GM12878 (cell line): ENCODE data around the gene CDH4. TPM values are rescaled to one million over a fixed set of nuclear protein-coding genes. Genes with fewer than 3 reads are reported as not detected.

Source experiments
- ATAC-seq: fragments of 200-7000 bp; cut with Tn5 transposase; 3 replicates; pipeline ENCODE4 v1.9.1; 2020; ENCODE audit warnings: mild to moderate bottlenecking, moderate library complexity
- BruUV-seq: library from RNA; stranded (reverse); fragments of 400-500 nt; replicated peaks from 2 replicates; lab custom pipeline; 2021; lab: Mats Ljungman, UMichigan
- CTCF ChIA-PET: fragments of 300-600 bp; sonication (Branson Sonifier 250); formaldehyde crosslinking; extraction: SDS; loops from one replicate; lab custom pipeline; 2021; ENCODE audit warnings: inconsistent platforms; lab: Yijun Ruan, JAX
- POLR2A ChIA-PET: fragments of 350-600 bp; formaldehyde crosslinking; extraction: SDS; loops from one replicate; lab custom pipeline; 2021; ENCODE audit warnings: inconsistent platforms; lab: Charles Lee
- RAD21 ChIA-PET: fragments of 300-600 bp; sonication (Branson Sonifier 250); formaldehyde crosslinking; loops from one replicate; lab custom pipeline; 2023; ENCODE audit warnings: antibody characterized with exemption; ENCODE audit not compliant: unreplicated experiment; lab: Charles Lee
- SMC1A ChIA-PET: fragments of 300-600 bp; sonication (Branson Sonifier 250); formaldehyde crosslinking; loops from one replicate; lab custom pipeline; 2023; ENCODE audit not compliant: unreplicated experiment, uncharacterized antibody; lab: Charles Lee
- DNase-seq: peaks from one replicate; pipeline ENCODE4 v3.0.0-alpha.2; 2011; ENCODE audit warnings: low read depth, low spot score
- FAIRE-seq: peaks from 3 replicates; lab custom pipeline; 2011; peaks lifted over from hg19 to GRCh38; lab: Jason Lieb, UNC
- H2AFZ ChIP-seq: 2 replicates; pipeline ENCODE4 v1.6.0; 2011; ENCODE audit warnings: low read depth, low read length, control low read depth; ENCODE audit not compliant: control insufficient read depth
- H3K27ac ChIP-seq: 2 replicates; pipeline ENCODE4 v1.5.1; 2011; ENCODE audit warnings: control low read depth; ENCODE audit not compliant: control insufficient read depth, insufficient read depth
- H3K27me3 ChIP-seq, 2 experiments: replicated peaks in 1 of 2; 2 replicates each; pipeline versions ENCODE4 v1.6.0 to v1.6.1; 2011; ENCODE audit warnings: low read length in 1 of 2; ENCODE audit not compliant: control insufficient read depth in 2 of 2, insufficient read depth in 2 of 2
- H3K36me3 ChIP-seq, 2 experiments: 2 replicates each; pipeline ENCODE4 v1.5.1; 2011; ENCODE audit warnings: low read length in 1 of 2; ENCODE audit not compliant: control insufficient read depth in 2 of 2, insufficient read depth in 2 of 2
- H3K4me1 ChIP-seq: 2 replicates; pipeline ENCODE4 v1.6.1; 2011; ENCODE audit warnings: mild to moderate bottlenecking, low read length, moderate library complexity, mixed read lengths; ENCODE audit not compliant: control insufficient read depth, insufficient read depth
- H3K4me2 ChIP-seq: 2 replicates; pipeline ENCODE4 v1.6.0; 2011; ENCODE audit warnings: control low read depth; ENCODE audit not compliant: control insufficient read depth, insufficient read depth
- H3K4me3 ChIP-seq: fragments of 200-600 bp; sonication (generic); 2 replicates; pipeline ENCODE4 v1.5.1; 2016
- H3K79me2 ChIP-seq: 2 replicates; pipeline ENCODE4 v1.6.0; 2011; ENCODE audit warnings: low read length; ENCODE audit not compliant: control insufficient read depth, insufficient read depth
- H3K9ac ChIP-seq: 2 replicates; pipeline ENCODE4 v1.8.0; 2011; ENCODE audit warnings: low read length, control low read depth, mixed read lengths; ENCODE audit not compliant: control insufficient read depth, insufficient read depth
- H3K9me3 ChIP-seq: replicated peaks from 3 replicates; pipeline ENCODE4 v1.5.1; 2011; ENCODE audit warnings: mild to moderate bottlenecking, low read length; ENCODE audit not compliant: control insufficient read depth, insufficient read depth
- H4K20me1 ChIP-seq: 2 replicates; pipeline ENCODE4 v1.6.0; 2011; ENCODE audit not compliant: control insufficient read depth, insufficient read depth
- EP300 ChIP-seq, 2 experiments: fragments of 150-350 bp in 1 of 2; IDR thresholded peaks; 2 replicates each; pipeline ENCODE4 v1.6.1; 2011 to 2012; ENCODE audit warnings: low read depth in 2 of 2, low read length in 2 of 2, borderline replicate concordance in 1 of 2, improper control_type of control experiment in 1 of 2, inconsistent platforms in 1 of 2; ENCODE audit not compliant: control insufficient read depth in 1 of 2
- GATAD2B ChIP-seq: fragments of 450-650 bp; conservative IDR thresholded peaks from 2 replicates; pipeline ENCODE4 v1.6.1; 2017; ENCODE audit warnings: low read depth, mild to moderate bottlenecking, moderate library complexity
- MEF2A ChIP-seq: IDR thresholded peaks from 2 replicates; pipeline ENCODE4 v1.6.1; 2011; ENCODE audit warnings: low read depth, mild to moderate bottlenecking, low read length, moderate library complexity; ENCODE audit not compliant: insufficient read depth
- MYC ChIP-seq: IDR thresholded peaks from 2 replicates; pipeline ENCODE4 v1.6.1; 2011; ENCODE audit warnings: mild to moderate bottlenecking, low read length, moderate library complexity, inconsistent platforms; ENCODE audit not compliant: insufficient read depth, insufficient replicate concordance, insufficient read length, severe bottlenecking
- NFXL1 ChIP-seq: fragments of 450-650 bp; IDR thresholded peaks from 2 replicates; pipeline ENCODE4 v1.6.1; 2017; ENCODE audit warnings: antibody characterized with exemption, mild to moderate bottlenecking, borderline replicate concordance
- NR2F1 ChIP-seq: fragments of 450-650 bp; conservative IDR thresholded peaks from 2 replicates; pipeline ENCODE4 v1.6.1; 2017; ENCODE audit warnings: mild to moderate bottlenecking
- POLR2A ChIP-seq: IDR thresholded peaks from 2 replicates; pipeline ENCODE4 v1.6.1; 2011; ENCODE audit warnings: low read depth, mild to moderate bottlenecking, low read length
- POLR2AphosphoS5 ChIP-seq: IDR thresholded peaks from 2 replicates; pipeline ENCODE4 v1.6.1; 2011; ENCODE audit warnings: mild to moderate bottlenecking, low read length, inconsistent platforms
- RCOR1 ChIP-seq: conservative IDR thresholded peaks from 2 replicates; pipeline ENCODE4 v1.6.1; 2012; ENCODE audit warnings: low read depth, low read length, improper control_type of control experiment
- RELA ChIP-seq: fragments of 450-650 bp; IDR thresholded peaks from 2 replicates; pipeline ENCODE4 v1.8.0; 2014; ENCODE audit warnings: borderline replicate concordance; ENCODE audit not compliant: partially characterized antibody
- SKIL ChIP-seq: fragments of 450-650 bp; IDR thresholded peaks from 2 replicates; pipeline ENCODE4 v1.6.1; 2017; ENCODE audit warnings: mild to moderate bottlenecking, low read depth, inconsistent platforms; ENCODE audit not compliant: poor library complexity, severe bottlenecking
- SUPT20H ChIP-seq: IDR thresholded peaks from 2 replicates; pipeline ENCODE4 v1.6.1; 2011; ENCODE audit warnings: low read depth, mild to moderate bottlenecking, low read length, moderate library complexity, borderline replicate concordance; ENCODE audit not compliant: control insufficient read depth
- TARDBP ChIP-seq: IDR thresholded peaks from 2 replicates; pipeline ENCODE4 v1.6.1; 2016; ENCODE audit warnings: borderline replicate concordance
- YY1 ChIP-seq: IDR thresholded peaks from 2 replicates; pipeline ENCODE4 v1.6.1; 2011; ENCODE audit warnings: low read depth, mild to moderate bottlenecking, low read length
- ZNF622 ChIP-seq: fragments of 450-650 bp; IDR thresholded peaks from 2 replicates; pipeline ENCODE4 v1.6.1; 2017; ENCODE audit warnings: mild to moderate bottlenecking, inconsistent platforms
- WGBS: methylation state at CpG from one replicate; pipeline ENCODE4 v1.1.6; 2016; ENCODE audit warnings: low lambda C conversion rate; ENCODE audit not compliant: insufficient replicate concordance, insufficient coverage; ENCODE audit errors: missing lambda C conversion rate; 5-methylcytosine and 5-hydroxymethylcytosine counted together
- in situ Hi-C: fragments of 300-500 bp; cut with MboI; formaldehyde crosslinking; loops from 9 replicates; pipeline ENCODE4 v1.14.3; 2018; ENCODE audit warnings: mixed read lengths
- intact Hi-C: fragments of 100-400 bp; cut with micrococcal nuclease; formaldehyde crosslinking; loops from one replicate; pipeline ENCODE4 v1.14.2; 2022; ENCODE audit not compliant: unreplicated experiment
- polyA plus RNA-seq, 11 experiments: library from polyadenylated mRNA; depleted of rRNA in 4 of 11; unstranded in 6 of 11; stranded (reverse) in 5 of 11; fragments of >200 nt; fragmentation: Nextera tagmentation in 4 of 11; fragmentation: Illumina TruSeq in 1 of 11; extraction: Ambion mirVana in 4 of 11; extraction: Trizol in 1 of 11; gene quantifications; 1 replicate in 1 of 11; 2 replicates in 10 of 11; pipeline versions ENCODE4 v1.2.1 to v1.2.3, GENCODE V29; 2011 to 2016; ENCODE audit warnings: inconsistent platforms in 2 of 11, missing spikeins in 2 of 11, low read depth in 1 of 11
- total RNA-seq, 4 experiments: library from RNA; depleted of rRNA in 3 of 4; stranded (reverse); fragments of >200 nt in 3 of 4; fragmentation: Illumina TruSeq in 1 of 4; extraction: Trizol in 1 of 4; gene quantifications; 2 replicates each; pipeline versions ENCODE4 v1.2.1 to v1.2.3, GENCODE V29; 2013 to 2021
- TF ChIP-seq, protein P1 (sequence below): IDR thresholded peaks from 2 replicates; pipeline ENCODE4 v1.6.1; 2012; ENCODE audit warnings: low read depth, low read length, improper control_type of control experiment

CDH4 gene
- total and polyA plus RNA-seq, 10 of the 15 experiments (the other 5 are each of a cell fraction or from before 2014, with no cell fraction given) = not detected

DNA sequence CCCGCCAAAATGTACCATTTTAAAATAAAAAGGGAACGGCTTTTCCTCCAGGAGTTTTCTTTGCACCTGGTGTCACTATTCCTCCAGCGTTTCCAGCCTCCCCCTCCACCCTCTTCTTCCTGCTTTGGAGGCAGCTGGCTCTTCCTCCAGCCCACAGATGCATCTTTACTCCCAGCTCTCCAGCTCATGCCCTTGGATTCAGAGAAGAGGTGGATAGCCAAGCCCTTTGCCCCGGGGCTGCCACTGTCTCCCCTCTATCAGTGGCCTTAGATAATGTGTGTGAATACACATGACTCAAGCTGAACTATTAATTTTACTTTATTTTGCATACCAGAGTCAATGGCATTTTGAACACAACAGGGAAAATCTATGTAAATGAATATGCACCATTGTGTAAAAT lies 15.3 kb upstream of the CDH4 start:
- 0% methylated on average over 4 of the region's 4 CpGs for WGBS
- TF ChIP-seq POLR2A (no peak), SUPT20H (no peak), MEF2A (no peak), TARDBP (no peak), EP300 (IDR thresholded peaks at IDR 0.05; ENCODE audit: borderline replicate concordance in 1 of 2, control insufficient read depth in 1 of 2, low read depth in 2 of 2, low read length in 2 of 2) (no peak), RCOR1 (no peak), SKIL (no peak), RELA (no peak), GATAD2B (no peak), YY1 (no peak), MYC (no peak), NR2F1 (no peak), NFXL1 (no peak), POLR2AphosphoS5 (no peak), ZNF622 (no peak)
- TF ChIP-seq, protein P1, sequence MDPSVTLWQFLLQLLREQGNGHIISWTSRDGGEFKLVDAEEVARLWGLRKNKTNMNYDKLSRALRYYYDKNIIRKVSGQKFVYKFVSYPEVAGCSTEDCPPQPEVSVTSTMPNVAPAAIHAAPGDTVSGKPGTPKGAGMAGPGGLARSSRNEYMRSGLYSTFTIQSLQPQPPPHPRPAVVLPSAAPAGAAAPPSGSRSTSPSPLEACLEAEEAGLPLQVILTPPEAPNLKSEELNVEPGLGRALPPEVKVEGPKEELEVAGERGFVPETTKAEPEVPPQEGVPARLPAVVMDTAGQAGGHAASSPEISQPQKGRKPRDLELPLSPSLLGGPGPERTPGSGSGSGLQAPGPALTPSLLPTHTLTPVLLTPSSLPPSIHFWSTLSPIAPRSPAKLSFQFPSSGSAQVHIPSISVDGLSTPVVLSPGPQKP = no peak
- no peak overlapping the region for H3K9ac ChIP-seq
- no peaks in the 10 kb centered on the region for H3K79me2 ChIP-seq
- H3K27ac ChIP-seq = no peak overlapping the region
- H3K4me2 ChIP-seq = no peak overlapping the region
- no TSS peak for BruUV-seq
- no peak for ATAC-seq
- H3K36me3 ChIP-seq = no peaks in the 10 kb centered on the region
- no peak for FAIRE-seq
- ChIA-PET CTCF (no interaction called here), POLR2A (no interaction called here), RAD21 (no interaction called here), SMC1A (no interaction called here)
- no peak overlapping the region for H3K4me3 ChIP-seq
- no peaks in the 10 kb centered on the region for H4K20me1 ChIP-seq
- in situ Hi-C loops (no loop called here), intact Hi-C loops (no loop called here)
- no peaks in the 10 kb centered on the region for H3K27me3 ChIP-seq
- no peak for DNase-seq
- H2AFZ ChIP-seq = no peak overlapping the region
- H3K9me3 ChIP-seq = no peaks in the 10 kb centered on the region; the same call in 2 of the 3 replicates
- H3K4me1 ChIP-seq = no peaks in the 10 kb centered on the region
